ENCODE measurements around the gene C1orf21.

GRCh38 chr1:184392067-184392466, 5.2 kb downstream of the C1orf21 start:
- TF ChIP-seq, protein P1, sequence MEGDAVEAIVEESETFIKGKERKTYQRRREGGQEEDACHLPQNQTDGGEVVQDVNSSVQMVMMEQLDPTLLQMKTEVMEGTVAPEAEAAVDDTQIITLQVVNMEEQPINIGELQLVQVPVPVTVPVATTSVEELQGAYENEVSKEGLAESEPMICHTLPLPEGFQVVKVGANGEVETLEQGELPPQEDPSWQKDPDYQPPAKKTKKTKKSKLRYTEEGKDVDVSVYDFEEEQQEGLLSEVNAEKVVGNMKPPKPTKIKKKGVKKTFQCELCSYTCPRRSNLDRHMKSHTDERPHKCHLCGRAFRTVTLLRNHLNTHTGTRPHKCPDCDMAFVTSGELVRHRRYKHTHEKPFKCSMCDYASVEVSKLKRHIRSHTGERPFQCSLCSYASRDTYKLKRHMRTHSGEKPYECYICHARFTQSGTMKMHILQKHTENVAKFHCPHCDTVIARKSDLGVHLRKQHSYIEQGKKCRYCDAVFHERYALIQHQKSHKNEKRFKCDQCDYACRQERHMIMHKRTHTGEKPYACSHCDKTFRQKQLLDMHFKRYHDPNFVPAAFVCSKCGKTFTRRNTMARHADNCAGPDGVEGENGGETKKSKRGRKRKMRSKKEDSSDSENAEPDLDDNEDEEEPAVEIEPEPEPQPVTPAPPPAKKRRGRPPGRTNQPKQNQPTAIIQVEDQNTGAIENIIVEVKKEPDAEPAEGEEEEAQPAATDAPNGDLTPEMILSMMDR (IDR thresholded peaks at IDR 0.05) = no peak
- no peak for TF ChIP-seq POLR2A (IDR thresholded peaks at IDR 0.05)

Data from body of pancreas (tissue), 4 donors.